Mesenteric fat pad (tissue), 1 donor: ENCODE results near the gene JAM3. TPM values are rescaled to one million over a fixed set of nuclear protein-coding genes. Genes with fewer than 3 reads are reported as not detected.

Experiments
- DNase-seq: peaks from one replicate; pipeline ENCODE4 v3.0.0-alpha.2; 2020; ENCODE audit warnings: low spot score
- long read RNA-seq: library from polyadenylated mRNA; unstranded; transcript quantifications from one replicate; pipeline ENCODE4 v2.0.0, GENCODE V29; 2020
- total RNA-seq: library from RNA; stranded (reverse); fragmentation: NEBNext Ultra II Directional; extraction: Animal tissue kit (Norgen Biotek cat#: 25700); gene quantifications from one replicate; pipeline ENCODE4 v1.2.1, GENCODE V29; 2021
- donor health status: DM: yes; HTN: yes; CAD: no.

The JAM3 gene
- total RNA-seq = 18.9 TPM
- long read RNA-seq, transcript JAM3-201 (9 exons, 3,912 nt) = major isoform, 25 of 37 reads
- long read RNA-seq, partial matches to known transcripts = 0 of 37 reads
- long read RNA-seq, other reads (novel, unspliced or antisense) = 11 of 37 reads

GRCh38 chr11:134068829-134069425 lies at the start of gene JAM3:
TSS of gene JAM3 (plus strand) at chr11:134069072. CDS start at chr11:134069084, 12 bp downstream.
- peak; percentile 96 for DNase-seq

DNA sequence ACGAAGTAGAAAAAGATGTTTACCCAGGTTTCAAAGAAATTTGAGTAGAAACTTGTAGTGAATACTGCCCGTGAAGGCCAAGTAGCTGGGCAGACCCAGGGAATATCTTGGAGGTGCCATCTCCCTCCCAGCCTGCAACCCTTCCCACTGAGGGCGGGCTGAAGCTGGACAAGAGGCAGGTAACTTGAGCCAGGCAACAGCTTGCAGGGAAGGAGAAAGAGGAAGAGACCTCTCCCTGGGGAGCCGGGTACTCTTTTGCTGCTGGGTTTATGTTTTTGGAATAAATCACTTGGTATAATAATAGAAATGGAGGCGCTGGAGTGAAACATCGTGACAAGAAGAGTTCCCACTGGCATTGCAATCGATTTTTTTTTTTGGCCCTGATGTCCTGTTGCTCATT lies 49.4 kb upstream of the JAM3 start:
- DNase-seq = no peak

DNA sequence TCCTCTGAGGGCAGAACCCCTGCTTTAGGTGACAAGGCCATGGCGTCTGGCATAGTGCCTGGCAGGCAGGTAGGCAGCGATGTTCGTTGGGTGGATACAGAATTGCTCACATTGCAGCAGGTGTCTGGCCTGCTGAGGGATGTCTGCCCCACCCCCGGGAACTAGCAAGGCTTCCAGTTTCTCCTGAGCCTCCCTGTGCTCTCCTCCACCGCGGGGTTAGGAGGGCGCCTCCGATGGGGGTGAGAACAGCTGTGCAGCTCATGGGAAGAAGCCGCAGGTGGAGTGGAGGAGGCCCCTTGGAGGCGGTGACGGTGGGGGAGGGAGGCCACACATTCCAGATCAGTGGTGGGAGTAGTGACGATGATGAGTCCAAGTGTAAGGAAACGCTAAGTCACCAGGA lies 48.3 kb upstream of the JAM3 start:
- no peak for DNase-seq

DNA sequence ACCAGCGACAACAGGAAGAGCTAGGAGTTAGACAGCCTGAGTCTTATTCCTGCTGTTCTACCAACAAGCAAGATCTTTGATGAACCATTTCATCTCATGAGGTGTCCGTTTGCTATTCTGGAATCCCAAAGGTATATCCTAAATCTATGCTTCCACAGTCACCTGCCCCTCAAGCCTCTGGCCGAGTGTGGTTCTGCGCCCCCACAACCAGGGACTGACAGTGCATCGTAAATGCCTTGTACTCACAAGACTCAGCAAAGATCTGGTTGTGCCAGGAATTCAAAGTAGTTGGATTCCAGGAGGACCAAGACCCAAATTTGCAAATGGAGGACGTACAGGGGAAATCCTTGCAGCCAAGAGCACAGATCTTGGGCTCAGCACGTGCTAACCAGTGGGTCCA lies 47.5 kb upstream of the JAM3 start:
- no peak for DNase-seq

GRCh38 chr11:134022748-134023147 lies 46.1 kb upstream of the JAM3 start:
- no peak for DNase-seq

DNA sequence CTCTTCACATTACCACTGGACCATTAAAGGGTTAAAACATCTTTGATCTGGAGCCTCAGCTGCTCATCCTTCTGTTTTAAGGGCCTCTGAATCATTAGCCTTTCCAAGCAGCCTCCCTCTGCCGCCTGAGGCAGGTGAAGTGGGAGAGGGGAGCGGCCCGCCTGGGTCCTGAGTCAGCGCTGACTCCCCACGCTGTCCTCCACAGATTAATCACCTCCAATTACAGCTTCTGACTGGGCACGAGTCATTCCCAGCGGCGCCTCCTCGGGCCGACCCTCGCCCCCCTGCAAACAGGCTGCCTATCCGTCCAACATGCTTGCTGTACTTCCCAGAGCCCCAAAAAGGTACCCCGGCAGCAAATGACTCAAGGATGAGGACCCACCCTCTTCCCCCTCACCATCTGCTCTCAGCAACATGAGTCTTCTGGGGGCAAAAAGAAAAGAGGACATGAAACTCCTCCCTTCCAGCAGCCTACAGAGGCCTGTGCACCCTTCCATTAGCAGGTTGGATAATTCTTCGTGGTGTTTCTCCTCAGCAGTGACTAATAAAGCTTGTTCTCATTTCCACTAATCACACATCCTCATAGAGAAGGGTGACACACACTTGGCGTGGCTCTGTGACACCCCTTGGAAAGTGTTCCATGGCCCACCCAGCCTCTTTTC lies 44.3 kb upstream of the JAM3 start:
- no peak for DNase-seq

GRCh38 chr11:134025082-134025429 lies 43.8 kb upstream of the JAM3 start:
- no peak for DNase-seq

GRCh38 chr11:134026655-134027343 lies 42.1 kb upstream of the JAM3 start:
- DNase-seq = no peak

- DNase-seq = no peak
Measured at GRCh38 chr11:134027671-134028070, 41.2 kb upstream of the JAM3 start.

DNA sequence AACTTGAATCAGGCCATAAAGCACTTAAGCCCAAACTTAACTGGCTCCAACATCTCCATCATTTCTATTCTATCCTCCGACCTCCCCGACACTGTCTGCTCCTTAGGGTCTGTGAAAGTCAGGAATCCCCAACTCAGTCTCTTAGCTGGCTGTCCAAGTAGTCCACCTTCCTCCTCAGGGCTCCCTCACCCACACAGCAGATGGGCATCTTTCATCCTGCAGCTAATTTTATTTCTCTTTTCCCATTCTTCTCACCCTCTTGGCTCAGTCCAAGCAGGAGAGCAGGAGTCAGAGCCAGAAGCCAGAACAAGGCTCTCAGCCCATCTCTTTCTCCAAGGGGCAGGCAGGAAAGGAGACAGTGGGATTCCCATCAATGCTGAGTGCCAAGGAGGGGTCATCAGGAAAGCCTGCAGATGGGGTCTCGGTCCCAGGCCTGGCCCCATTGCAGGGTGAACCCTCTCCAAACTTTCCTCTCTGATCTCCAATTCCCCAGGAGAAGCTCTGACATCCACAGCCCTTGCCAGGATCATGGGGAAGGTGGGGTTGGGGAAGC lies 40.4 kb upstream of the JAM3 start:
- no peak for DNase-seq

GRCh38 chr11:134030853-134031252 lies 38.0 kb upstream of the JAM3 start:
- DNase-seq = no peak

DNA sequence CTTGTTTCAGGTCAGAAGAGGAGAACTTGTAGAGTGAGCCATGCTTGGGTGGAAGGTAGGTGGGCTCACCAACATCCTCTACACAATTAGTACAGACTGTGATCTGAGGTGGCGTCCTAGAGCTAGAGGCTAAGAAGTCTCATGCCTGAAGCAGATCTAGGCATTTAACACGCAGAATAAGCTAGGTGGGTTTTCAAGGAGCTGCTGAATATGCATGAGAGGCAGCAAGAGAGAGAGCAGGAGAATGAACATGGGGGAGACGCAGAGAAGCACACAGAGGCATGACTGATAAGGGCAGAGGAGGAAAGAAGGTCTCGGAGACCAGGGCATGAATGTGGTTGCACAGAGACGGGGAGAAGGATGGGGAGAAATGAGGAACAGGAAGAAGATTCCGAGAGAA lies 36.8 kb upstream of the JAM3 start:
- DNase-seq = no peak

GRCh38 chr11:134032501-134033091 lies 36.3 kb upstream of the JAM3 start:
- no peak for DNase-seq

- no peak for DNase-seq
Measured at GRCh38 chr11:134033276-134033675, 35.6 kb upstream of the JAM3 start.

GRCh38 chr11:134033696-134034491 lies 35.0 kb upstream of the JAM3 start:
- no peak for DNase-seq

DNA sequence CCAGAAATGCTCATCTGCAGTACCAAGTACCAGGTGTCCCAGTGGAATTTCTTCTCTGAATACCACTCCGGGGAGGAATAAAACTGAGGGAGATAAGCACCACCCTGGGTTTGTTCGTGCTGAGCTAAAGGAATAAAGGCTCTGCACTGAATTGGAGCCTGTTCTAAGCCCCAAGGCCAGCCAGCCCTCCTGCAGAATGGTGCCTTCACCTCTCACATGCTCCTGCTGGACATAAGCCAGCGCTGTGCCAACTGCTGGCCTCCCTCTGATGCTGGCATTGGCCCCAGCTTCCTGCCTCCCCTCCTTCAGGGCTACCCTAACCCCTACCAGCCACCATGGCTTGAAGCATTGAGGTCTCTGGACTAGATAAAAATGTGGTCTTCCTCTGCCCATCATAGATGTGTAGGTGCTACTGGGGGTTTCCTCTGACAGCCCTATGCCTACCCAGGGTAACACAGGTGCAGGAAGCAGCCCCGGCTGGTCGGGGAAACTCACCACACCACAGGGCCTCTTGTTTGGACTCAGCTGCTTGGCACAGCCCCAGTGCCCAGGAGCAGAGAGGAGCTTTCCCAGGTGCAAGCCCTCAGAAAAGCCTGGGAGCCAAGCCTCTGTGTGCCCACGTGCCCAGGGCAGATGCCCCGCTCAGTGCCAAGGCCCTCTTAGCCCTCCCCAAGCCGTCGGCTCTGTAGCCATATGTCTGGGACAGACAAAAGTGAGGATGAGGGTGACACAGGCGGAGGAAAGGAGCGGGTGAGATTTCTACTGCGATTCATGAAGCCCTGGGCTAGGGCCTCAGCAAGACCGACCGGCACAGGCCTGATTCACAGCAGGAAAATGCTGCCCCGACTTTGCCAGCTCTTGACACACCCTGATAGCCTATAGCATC lies 34.1 kb upstream of the JAM3 start:
- no peak for DNase-seq

- DNase-seq = no peak
Measured at GRCh38 chr11:134036492-134037045, 32.3 kb upstream of the JAM3 start.

- DNase-seq = no peak
Measured at GRCh38 chr11:134037046-134037908, 31.6 kb upstream of the JAM3 start.
